ENCODE measurements around the gene MOB3A.

- TF ChIP-seq POLR2A (IDR thresholded peaks at IDR 0.05; ENCODE audit: low read depth, low read length) (no peak), TAF1 (IDR thresholded peaks at IDR 0.05; ENCODE audit: borderline replicate concordance, low read depth, low read length) (no peak)
Observed at GRCh38 chr19:2077833-2078619, 18.1 kb downstream of the MOB3A start.

Data from GM12892 (cell line).